Tibial nerve (tissue), 4 donors: ENCODE data around the gene NRG2. TPM values are rescaled to one million over a fixed set of nuclear protein-coding genes. Genes with fewer than 3 reads are reported as not detected.

Experiments used
- DNase-seq, 2 donors: peaks; one replicate each; pipeline ENCODE4 v3.0.0-alpha.2; 2019; ENCODE audit warnings: low spot score in 2 of 2
- H3K27ac ChIP-seq, 4 donors: fragments of 200-600 bp; sonication (generic) in 3 of 4; one replicate each; pipeline ENCODE4 v1.5.1; 2017 to 2019; ENCODE audit warnings: mild to moderate bottlenecking in 1 of 4
- H3K27me3 ChIP-seq, 2 donors: fragments of 200-600 bp; sonication (generic) in 1 of 2; one replicate each; pipeline versions ENCODE4 v1.5.1 to v1.6.0; 2017 to 2019
- H3K36me3 ChIP-seq, 3 donors: fragments of 200-600 bp; sonication (generic); one replicate each; pipeline ENCODE4 v1.5.1; 2018 to 2019
- H3K4me1 ChIP-seq, 4 donors: fragments of 200-600 bp; sonication (generic) in 3 of 4; one replicate each; pipeline ENCODE4 v1.5.1; 2017 to 2019
- H3K4me3 ChIP-seq, 4 donors: fragments of 200-600 bp; sonication (generic) in 3 of 4; one replicate each; pipeline ENCODE4 v1.5.1; 2017 to 2019; ENCODE audit warnings: mild to moderate bottlenecking in 1 of 4, moderate library complexity in 1 of 4
- H3K9me3 ChIP-seq, 4 donors: fragments of 200-600 bp; sonication (generic) in 3 of 4; one replicate each; pipeline ENCODE4 v1.5.1; 2017 to 2019
- CTCF ChIP-seq, 5 experiments: fragments of 200-600 bp in 3 of 5; fragments of 450-650 bp in 2 of 5; sonication (generic) in 3 of 5; IDR thresholded peaks; one replicate each; pipeline ENCODE4 v1.5.1; 2016 to 2019; ENCODE audit warnings: antibody characterized with exemption in 5 of 5, mild to moderate bottlenecking in 3 of 5, moderate library complexity in 2 of 5
- EP300 ChIP-seq, 2 donors: sonication (generic); formaldehyde crosslinking; IDR thresholded peaks; one replicate each; pipeline ENCODE4 v1.6.1; 2017; ENCODE audit warnings: antibody characterized with exemption in 2 of 2, mild to moderate bottlenecking in 1 of 2
- POLR2A ChIP-seq, 2 donors: fragments of 450-650 bp; IDR thresholded peaks; one replicate each; pipeline ENCODE4 v1.6.1; 2017; ENCODE audit warnings: antibody characterized with exemption in 2 of 2, mild to moderate bottlenecking in 2 of 2, moderate library complexity in 2 of 2
- WGBS, 2 donors: methylation state at CpG; one replicate each; pipeline ENCODE4 v1.1.5; 2018; 5-methylcytosine and 5-hydroxymethylcytosine counted together
- total RNA-seq, 4 donors: library from RNA; depleted of rRNA; stranded (reverse); fragments of >200 nt; gene quantifications; one replicate each; pipeline ENCODE4 v1.1.0, GENCODE V29; 2016

NRG2 gene
- total RNA-seq, 4 donors from 2014 or later, result 2.0 to 5.1 (median 3.4) TPM

- Histone ChIP-seq H3K4me1 (peaks cover 0 to 18% (median 0%) of the 10 kb centered on the region in 4 donors), H3K36me3 (no peaks in the 10 kb centered on the region), H3K9me3 (no peaks in the 10 kb centered on the region), H3K4me3 (no peak overlapping the region), H3K27me3 (peaks cover 0 to 11% of the 10 kb centered on the region in 2 donors), H3K27ac (no peak overlapping the region)
- no peak for DNase-seq
- WGBS, 2 donors, result 48 to 53% methylated on average over 5 of the region's 5 CpGs
- no peak for TF ChIP-seq EP300 (IDR thresholded peaks at IDR 0.05)
- TF ChIP-seq POLR2A (IDR thresholded peaks at IDR 0.05), result no peak
- TF ChIP-seq CTCF (IDR thresholded peaks at IDR 0.05), result no peak
These were observed 199.1 kb downstream of the NRG2 start for GRCh38 chr5:139843991-139844390.

GRCh38 chr5:139842321-139842720, 200.8 kb downstream of the NRG2 start:
- 86 to 96% methylated on average over 7 of the region's 7 CpGs for WGBS, 2 donors
- no peak for DNase-seq
- Histone ChIP-seq H3K4me1 (peaks cover 0 to 5% (median 0%) of the 10 kb centered on the region in 4 donors), H3K4me3 (no peak overlapping the region), H3K27ac (no peak overlapping the region), H3K9me3 (no peaks in the 10 kb centered on the region), H3K36me3 (no peaks in the 10 kb centered on the region), H3K27me3 (peaks cover 0 to 11% of the 10 kb centered on the region in 2 donors)
- no peak for TF ChIP-seq EP300 (IDR thresholded peaks at IDR 0.05)
- no peak for TF ChIP-seq POLR2A (IDR thresholded peaks at IDR 0.05)
- TF ChIP-seq CTCF (IDR thresholded peaks at IDR 0.05), result no peak

GRCh38 chr5:139841549-139841948, 201.6 kb downstream of the NRG2 start:
- no peak for DNase-seq
- H3K36me3 ChIP-seq, result no peaks in the 10 kb centered on the region
- H3K9me3 ChIP-seq, result no peaks in the 10 kb centered on the region
- TF ChIP-seq POLR2A (IDR thresholded peaks at IDR 0.05) (no peak), EP300 (IDR thresholded peaks at IDR 0.05) (no peak), CTCF (IDR thresholded peaks at IDR 0.05) (no peak)
- H3K4me3 ChIP-seq, result no peak overlapping the region
- no peak overlapping the region for H3K27ac ChIP-seq
- H3K27me3 ChIP-seq, result peaks cover 0 to 5% of the 10 kb centered on the region in 2 donors
- no peaks in the 10 kb centered on the region for H3K4me1 ChIP-seq
- WGBS, 2 donors, result 44 to 48% methylated on average over 4 of the region's 4 CpGs

- Histone ChIP-seq H3K27ac (no peak overlapping the region), H3K4me1 (no peaks in the 10 kb centered on the region), H3K36me3 (no peaks in the 10 kb centered on the region), H3K27me3 (no peaks in the 10 kb centered on the region), H3K4me3 (no peak overlapping the region), H3K9me3 (no peaks in the 10 kb centered on the region)
- no peak for DNase-seq
- TF ChIP-seq POLR2A (IDR thresholded peaks at IDR 0.05) (no peak), CTCF (IDR thresholded peaks at IDR 0.05) (no peak), EP300 (IDR thresholded peaks at IDR 0.05) (no peak)
- 79 to 88% methylated on average over 8 of the region's 8 CpGs for WGBS, 2 donors
These were observed 203.2 kb downstream of the NRG2 start for GRCh38 chr5:139839918-139840317.

- H3K27me3 ChIP-seq, result no peaks in the 10 kb centered on the region
- no peak overlapping the region for H3K4me3 ChIP-seq
- TF ChIP-seq CTCF (IDR thresholded peaks at IDR 0.05), result no peak
- no peak for TF ChIP-seq EP300 (IDR thresholded peaks at IDR 0.05)
- TF ChIP-seq POLR2A (IDR thresholded peaks at IDR 0.05), result no peak
- H3K27ac ChIP-seq, result no peak overlapping the region
- H3K9me3 ChIP-seq, result no peaks in the 10 kb centered on the region
- H3K36me3 ChIP-seq, result no peaks in the 10 kb centered on the region
- 93 to 96% methylated on average over 15 to 16 of the region's 16 CpGs for WGBS, 2 donors
- H3K4me1 ChIP-seq, result no peaks in the 10 kb centered on the region
- no peak for DNase-seq
These were observed 203.8 kb downstream of the NRG2 start for GRCh38 chr5:139839232-139839815.
